CD4-positive, alpha-beta T cell treated with Interleukin-17A for 1 hour (primary cell): ENCODE measurements around the gene TMEM37.

Experiments
- DNase-seq: peaks from one replicate; pipeline ENCODE4 v3.0.0-alpha.2; 2020

The TMEM37 gene

GRCh38 chr2:119434664-119435063 is 3.0 kb downstream of the TMEM37 start:
- DNase-seq: no peak

GRCh38 chr2:119435081-119435952 is 3.7 kb downstream of the TMEM37 start:
- DNase-seq: no peak

- DNase-seq: no peak
Observed at GRCh38 chr2:119435953-119436297, 4.3 kb downstream of the TMEM37 start.

GRCh38 chr2:119436993-119437772 is 5.5 kb downstream of the TMEM37 start:
- DNase-seq: no peak

GRCh38 chr2:119438128-119438656 is 6.5 kb downstream of the TMEM37 start:
- no peak for DNase-seq

GRCh38 chr2:119438726-119439284 is 7.2 kb downstream of the TMEM37 start:
- DNase-seq: no peak

GRCh38 chr2:119439574-119440500 is 8.2 kb downstream of the TMEM37 start:
- DNase-seq: no peak

- DNase-seq: no peak
Observed at GRCh38 chr2:119440501-119440870, 8.8 kb downstream of the TMEM37 start.

- DNase-seq: no peak
Observed at GRCh38 chr2:119440873-119441272, 9.2 kb downstream of the TMEM37 start.

GRCh38 chr2:119441376-119442225 is 9.9 kb downstream of the TMEM37 start:
- no peak for DNase-seq

- no peak for DNase-seq
Observed at GRCh38 chr2:119442226-119442619, 10.6 kb downstream of the TMEM37 start.

GRCh38 chr2:119442850-119443249 is 11.2 kb downstream of the TMEM37 start:
- DNase-seq: no peak

- no peak for DNase-seq
Observed at GRCh38 chr2:119446037-119446436, 14.4 kb downstream of the TMEM37 start.

GRCh38 chr2:119448427-119449141 is 16.9 kb downstream of the TMEM37 start:
- DNase-seq: no peak

GRCh38 chr2:119449521-119449920 is 17.9 kb downstream of the TMEM37 start:
- DNase-seq: no peak

GRCh38 chr2:119451336-119452050 is 19.8 kb downstream of the TMEM37 start:
- DNase-seq: no peak

GRCh38 chr2:119453972-119454593 is 22.4 kb downstream of the TMEM37 start:
- no peak for DNase-seq

GRCh38 chr2:119455066-119455718 is 23.5 kb downstream of the TMEM37 start:
- no peak for DNase-seq

GRCh38 chr2:119460076-119460475 is 28.4 kb downstream of the TMEM37 start:
- DNase-seq: no peak
